GM18909 (cell line): ENCODE data around the gene PXDN.
"Not testable (repeated sequence)": the region's sequence is repeated elsewhere in the genome, so short reads cannot be mapped to it uniquely, and the experiment has no call there.

Source experiments
- ATAC-seq: cut with Tn5 transposase; IDR thresholded peaks from one replicate; pipeline ENCODE4 v1.9.1; 2021; ENCODE audit warnings: mild to moderate bottlenecking; ENCODE audit not compliant: unreplicated experiment, poor library complexity

PXDN gene

GRCh38 chr2:1727796-1728474, 16.4 kb downstream of the PXDN start:
- ATAC-seq = no peak

- no peak for ATAC-seq
These were observed 17.1 kb downstream of the PXDN start for GRCh38 chr2:1727101-1727771.

GRCh38 chr2:1726558-1726957, 17.8 kb downstream of the PXDN start:
- no peak for ATAC-seq

GRCh38 chr2:1724351-1724750, 20.0 kb downstream of the PXDN start:
- not testable (repeated sequence) for ATAC-seq

GRCh38 chr2:1723397-1724042, 20.8 kb downstream of the PXDN start:
- ATAC-seq = no peak

GRCh38 chr2:1722692-1723091, 21.6 kb downstream of the PXDN start:
- ATAC-seq = no peak

GRCh38 chr2:1721706-1722646, 22.3 kb downstream of the PXDN start:
- ATAC-seq = no peak

- no peak for ATAC-seq
These were observed 25.7 kb downstream of the PXDN start for GRCh38 chr2:1718339-1719220.

- no peak for ATAC-seq
These were observed 27.2 kb downstream of the PXDN start for GRCh38 chr2:1717113-1717512.

GRCh38 chr2:1716441-1716840, 27.9 kb downstream of the PXDN start:
- no peak for ATAC-seq

GRCh38 chr2:1716014-1716305, 28.4 kb downstream of the PXDN start:
- ATAC-seq = not testable (repeated sequence)

GRCh38 chr2:1715184-1716013, 28.9 kb downstream of the PXDN start:
- ATAC-seq = no peak

- ATAC-seq = no peak
These were observed 29.8 kb downstream of the PXDN start for GRCh38 chr2:1714291-1715064.

GRCh38 chr2:1713839-1714236, 30.5 kb downstream of the PXDN start:
- ATAC-seq = no peak

- ATAC-seq = no peak
These were observed 31.0 kb downstream of the PXDN start for GRCh38 chr2:1713142-1713838.

GRCh38 chr2:1709946-1710560, 34.3 kb downstream of the PXDN start:
- no peak for ATAC-seq

- no peak for ATAC-seq
These were observed 35.0 kb downstream of the PXDN start for GRCh38 chr2:1709335-1709605.
